B cell (primary cell): ENCODE data around the gene TCAIM. TPM values are rescaled to one million over a fixed set of nuclear protein-coding genes. Genes with fewer than 3 reads are reported as not detected.

Experiments
- ATAC-seq: fragments of 200-7000 bp; cut with Tn5 transposase; one replicate; pipeline ENCODE4 v1.10.0; 2021; ENCODE audit warnings: low read depth, mild to moderate bottlenecking, moderate number of reproducible peaks, moderate library complexity
- CTCF ChIA-PET: fragments of 350-600 bp; sonication (Branson Sonifier 250); formaldehyde crosslinking; loops from one replicate; lab custom pipeline; 2021; ENCODE audit warnings: antibody characterized with exemption, inconsistent platforms; lab: Charles Lee
- POLR2A ChIA-PET: fragments of 350-600 bp; sonication (Branson Sonifier 250); formaldehyde crosslinking; loops from one replicate; lab custom pipeline; 2021; ENCODE audit warnings: antibody characterized with exemption; lab: Charles Lee
- DNase-seq: peaks from one replicate; pipeline ENCODE4 v3.0.0; 2013
- H2AFZ ChIP-seq: 2 replicates; pipeline ENCODE4 v1.6.1; 2012; ENCODE audit warnings: mild to moderate bottlenecking, low read depth, low read length; ENCODE audit not compliant: insufficient read depth, poor library complexity, severe bottlenecking
- H3K27ac ChIP-seq, 2 donors: 1 replicate in 1 of 2; 2 replicates in 1 of 2; pipeline ENCODE4 v1.5.1; 2012 to 2013; ENCODE audit warnings: low read length in 2 of 2, mild to moderate bottlenecking in 2 of 2, moderate library complexity in 1 of 2
- H3K27me3 ChIP-seq, 4 experiments: fragments of 200-600 bp in 1 of 4; sonication (generic) in 1 of 4; replicated peaks in 1 of 4; 1 replicate in 2 of 4; 2 replicates in 2 of 4; pipeline versions ENCODE4 v1.6.1 to v1.7.0; 2013 to 2016; ENCODE audit warnings: low read length in 3 of 4, mild to moderate bottlenecking in 2 of 4, mixed read lengths in 1 of 4, moderate library complexity in 1 of 4; ENCODE audit not compliant: insufficient read depth in 4 of 4, control insufficient read depth in 3 of 4; ENCODE audit errors: control extremely low read depth in 1 of 4
- H3K36me3 ChIP-seq, 2 experiments: replicated peaks in 1 of 2; 1 replicate in 1 of 2; 2 replicates in 1 of 2; pipeline versions ENCODE4 v1.6.1 to v1.7.1; 2013; ENCODE audit warnings: low read length in 1 of 2; ENCODE audit not compliant: insufficient read depth in 2 of 2, control insufficient read depth in 1 of 2; ENCODE audit errors: control extremely low read depth in 1 of 2, extremely low read depth in 1 of 2
- H3K4me1 ChIP-seq, 2 donors: fragments of 200-600 bp in 1 of 2; sonication (generic) in 1 of 2; 1 replicate in 1 of 2; 2 replicates in 1 of 2; pipeline versions ENCODE4 v1.5.1 to v1.6.1; 2013 to 2017; ENCODE audit warnings: low read length in 2 of 2; ENCODE audit not compliant: control insufficient read depth in 2 of 2, insufficient read depth in 2 of 2
- H3K4me2 ChIP-seq: replicated peaks from 2 replicates; pipeline ENCODE3; 2012; ENCODE audit warnings: mild to moderate bottlenecking, low read depth, low read length; ENCODE audit not compliant: poor library complexity, severe bottlenecking
- H3K4me3 ChIP-seq, 5 experiments: fragments of 200-600 bp in 1 of 5; sonication (generic) in 1 of 5; 1 replicate in 3 of 5; 2 replicates in 2 of 5; pipeline versions ENCODE4 v1.5.1 to v1.7.0; 2011 to 2016; ENCODE audit warnings: low read length in 4 of 5, mild to moderate bottlenecking in 4 of 5, low read depth in 2 of 5, control low read depth in 1 of 5, moderate library complexity in 1 of 5; ENCODE audit not compliant: insufficient read depth in 1 of 5; ENCODE audit errors: control extremely low read depth in 1 of 5, extremely low read depth in 1 of 5
- H3K79me2 ChIP-seq: fragments of 200-600 bp; sonication (generic); one replicate; pipeline ENCODE4 v1.6.0; 2016; ENCODE audit warnings: low read length; ENCODE audit not compliant: control insufficient read depth, insufficient read depth
- H3K9ac ChIP-seq: fragments of 200-600 bp; sonication (generic); 2 replicates; pipeline ENCODE4 v1.6.1; 2017; ENCODE audit warnings: mild to moderate bottlenecking, low read length, moderate library complexity
- H3K9me3 ChIP-seq, 3 donors: one replicate each; pipeline versions ENCODE4 v1.6.1 to v1.7.1; 2013; ENCODE audit warnings: low read length in 2 of 3; ENCODE audit not compliant: control insufficient read depth in 2 of 3, insufficient read depth in 1 of 3; ENCODE audit errors: control extremely low read depth in 1 of 3
- H4K20me1 ChIP-seq: 2 replicates; pipeline ENCODE4 v1.6.0; 2012; ENCODE audit warnings: mild to moderate bottlenecking, low read length; ENCODE audit not compliant: insufficient read depth, control insufficient read depth, poor library complexity, severe bottlenecking
- H3K27ac Mint-ChIP-seq: one replicate; pipeline ENCODE4 v1.8.0; 2021; ENCODE audit warnings: mixed read lengths
- H3K27me3 Mint-ChIP-seq: one replicate; pipeline ENCODE4 v1.8.0; 2021; ENCODE audit warnings: mixed read lengths
- H3K4me1 Mint-ChIP-seq: one replicate; pipeline ENCODE4 v1.8.0; 2021; ENCODE audit warnings: mixed read lengths
- H3K4me3 Mint-ChIP-seq: one replicate; pipeline ENCODE4 v1.8.0; 2021; ENCODE audit warnings: mixed read lengths
- H3K9me3 Mint-ChIP-seq: one replicate; pipeline ENCODE4 v1.8.0; 2022; ENCODE audit warnings: mixed read lengths; ENCODE audit not compliant: insufficient read depth
- CTCF ChIP-seq: fragments of 200-600 bp; IDR thresholded peaks from one replicate; pipeline ENCODE4 v1.8.0; 2022; ENCODE audit warnings: antibody characterized with exemption, mild to moderate bottlenecking
- EZH2 ChIP-seq: IDR thresholded peaks from 2 replicates; pipeline ENCODE4 v1.6.1; 2012; ENCODE audit warnings: borderline replicate concordance, low read depth, mild to moderate bottlenecking, moderate library complexity, low read length; ENCODE audit not compliant: insufficient read depth, poor library complexity, severe bottlenecking
- WGBS: methylation state at CpG from one replicate; pipeline ENCODE4 v1.1.5; 2013; ENCODE audit warnings: missing lambda C conversion rate; ENCODE audit not compliant: insufficient coverage; 5-methylcytosine and 5-hydroxymethylcytosine counted together
- intact Hi-C: fragments of 100-400 bp; cut with micrococcal nuclease; formaldehyde crosslinking; loops from one replicate; pipeline ENCODE4 v1.10.0; 2022
- polyA plus RNA-seq: library from polyadenylated mRNA; depleted of rRNA; stranded (reverse); fragments of >200 nt; gene quantifications from 2 replicates; pipeline ENCODE4 v1.2.3, GENCODE V29; 2012
- total RNA-seq, 2 donors: library from RNA; stranded (reverse); fragments of 120-200 nt in 1 of 2; gene quantifications; 1 replicate in 1 of 2; 2 replicates in 1 of 2; pipeline versions ENCODE4 v1.2.3 to v1.2.4, GENCODE V29; 2013 to 2022

The TCAIM gene
- total and polyA plus RNA-seq, 2 donors (not counting 1 experiment from before 2014, with no cell fraction given) = 4.3 to 15.8 TPM

GRCh38 chr3:44323341-44323955, 15.1 kb upstream of the TCAIM start:
- H3K36me3 ChIP-seq = no peaks in the 10 kb centered on the region
- no peak overlapping the region for H3K4me2 ChIP-seq
- TF ChIP-seq EZH2 (no peak), CTCF (peak; percentile 80)
- peaks cover 10% of the 10 kb centered on the region for H3K27me3 Mint-ChIP-seq
- H3K27ac ChIP-seq = no peak overlapping the region
- ATAC-seq (no peak), DNase-seq (peak; percentile 57)
- POLR2A ChIA-PET = no interaction called here
- H2AFZ ChIP-seq = no peak overlapping the region
- no peak overlapping the region for H3K27ac Mint-ChIP-seq
- H3K9ac ChIP-seq = no peak overlapping the region
- H3K4me1 Mint-ChIP-seq = no peaks in the 10 kb centered on the region
- H3K9me3 Mint-ChIP-seq = no peaks in the 10 kb centered on the region
- no peaks in the 10 kb centered on the region for H4K20me1 ChIP-seq
- H3K9me3 ChIP-seq = no peaks in the 10 kb centered on the region
- WGBS = no CpG with 5 or more reads among the region's 4 CpGs
- intact Hi-C loops = loop anchor here (5.0 kb wide), 1 partner anchor 189 kb away; no protein-coding TSS in a partner anchor
- H3K4me1 ChIP-seq = no peaks in the 10 kb centered on the region
- H3K27me3 ChIP-seq = peaks cover 0 to 3% (median 0%) of the 10 kb centered on the region in 4 experiments
- no peaks in the 10 kb centered on the region for H3K79me2 ChIP-seq
- CTCF ChIA-PET = interaction anchor here (0.6 to 3.8 kb wide), 12 partner anchors 10 to 591 kb away, joined by 3 to 27 read pairs (median 3); partner anchors contain the start of gene TCAIM
- H3K4me3 Mint-ChIP-seq = no peak overlapping the region
- H3K4me3 ChIP-seq = no peak overlapping the region

GRCh38 chr3:44324584-44324983, 14.0 kb upstream of the TCAIM start:
- H3K27me3 Mint-ChIP-seq = peaks cover 11% of the 10 kb centered on the region
- H3K9ac ChIP-seq = no peak overlapping the region
- POLR2A ChIA-PET = no interaction called here
- H3K27ac ChIP-seq = no peak overlapping the region
- H2AFZ ChIP-seq = no peak overlapping the region
- TF ChIP-seq EZH2 (no peak), CTCF (no peak)
- ATAC-seq = no peak
- H3K79me2 ChIP-seq = no peaks in the 10 kb centered on the region
- no peak overlapping the region for H3K4me2 ChIP-seq
- no peaks in the 10 kb centered on the region for H3K9me3 Mint-ChIP-seq
- no peaks in the 10 kb centered on the region for H3K27me3 ChIP-seq
- H3K4me3 ChIP-seq = no peak overlapping the region
- no peaks in the 10 kb centered on the region for H3K36me3 ChIP-seq
- no peaks in the 10 kb centered on the region for H4K20me1 ChIP-seq
- H3K4me3 Mint-ChIP-seq = no peak overlapping the region
- no peaks in the 10 kb centered on the region for H3K4me1 ChIP-seq
- CTCF ChIA-PET = interaction anchor here (1.2 to 3.8 kb wide), 6 partner anchors 11 to 590 kb away, joined by 3 to 27 read pairs (median 4); partner anchors contain the start of gene TCAIM
- no peak for DNase-seq
- no peaks in the 10 kb centered on the region for H3K4me1 Mint-ChIP-seq
- no peak overlapping the region for H3K27ac Mint-ChIP-seq
- H3K9me3 ChIP-seq = no peaks in the 10 kb centered on the region
- intact Hi-C loops = loop anchor here (5.0 kb wide), 1 partner anchor 188 kb away; no protein-coding TSS in a partner anchor
